ENCODE results near the gene ADAMTS18. TPM values are rescaled to one million over a fixed set of nuclear protein-coding genes. Genes with fewer than 3 reads are reported as not detected.

Gene ADAMTS18
- total RNA-seq (2021) (not detected in 2 replicates), Bru-seq, nascent RNA (not detected), BruChase-seq, experiment 1, labeled RNA remaining after a 2-hour chase (percentile 1 among the genes with signal in this experiment), BruChase-seq, experiment 2, labeled RNA remaining after a 6-hour chase (not detected)
- long read RNA-seq, result 0 reads

DNA sequence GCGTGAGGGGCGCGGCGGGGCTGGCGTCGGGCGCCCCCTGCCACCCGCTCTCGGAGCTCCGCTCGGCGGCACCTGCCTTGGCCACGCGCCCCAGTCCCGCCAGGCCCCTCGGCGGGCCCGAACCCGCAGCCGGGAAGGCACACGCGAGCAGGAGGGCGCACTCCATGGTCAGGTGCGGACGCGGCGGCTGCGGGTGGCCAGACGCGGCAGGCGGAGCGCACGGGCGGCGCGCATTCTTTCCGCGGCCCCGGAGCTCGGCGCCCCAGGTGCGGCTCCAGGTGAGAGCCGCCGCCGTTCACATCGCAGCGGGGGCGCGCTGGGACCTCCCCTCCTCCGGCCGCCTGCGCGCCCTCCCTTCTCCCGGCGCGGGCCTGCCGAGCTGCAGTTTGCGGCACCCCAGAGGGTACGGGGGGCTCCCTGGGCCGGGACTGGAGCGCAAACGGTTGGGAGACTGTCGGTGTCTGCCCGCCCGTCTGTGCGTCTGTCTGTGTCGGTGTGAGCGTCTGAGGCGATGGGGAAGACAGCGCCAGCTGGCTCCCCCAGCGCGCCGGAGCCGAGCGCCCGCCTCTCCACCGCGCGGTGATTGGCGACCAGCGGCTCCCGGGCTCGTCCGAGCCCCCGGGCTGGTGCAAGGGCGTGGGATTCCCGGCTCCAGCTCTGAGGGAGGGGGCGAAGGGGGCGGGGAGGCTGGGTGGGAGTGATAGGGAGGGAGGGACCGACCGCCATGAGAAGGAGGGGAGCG is at the start of gene ADAMTS18:
ADAMTS18 (minus strand) TSS at position 505 of the 742 bp plus-strand sequence; CDS start at position 166, 339 bp downstream.
- H3K27me3 ChIP-seq (ENCODE audit: insufficient read depth, low read depth), result peaks cover 82% of the 10 kb centered on the region
- ChIA-PET POLR2A (ENCODE audit: unreplicated experiment) (no interaction called here), CTCF (no interaction called here)
- H4K20me1 ChIP-seq (ENCODE audit: insufficient read depth), result no peaks in the 10 kb centered on the region
- BruUV-seq (replicated peaks), result no TSS peak
- TF ChIP-seq CTCF (conservative IDR thresholded peaks at IDR 0.05) (no peak), EZH2 (IDR thresholded peaks at IDR 0.05; ENCODE audit: low read depth) (no peak)
- H3K9me3 ChIP-seq (ENCODE audit: insufficient read depth, low read depth), result no peaks in the 10 kb centered on the region
- no peaks in the 10 kb centered on the region for H3K79me2 ChIP-seq (ENCODE audit: low read depth)
- DNase-seq, result no peak
- no peaks in the 10 kb centered on the region for H3F3A ChIP-seq (ENCODE audit: insufficient read depth, low read depth)
- no peak within 1 kb of the TSS for H3K4me2 ChIP-seq
- H3K36me3 ChIP-seq (ENCODE audit: low read depth), result no peaks in the 10 kb centered on the region
- H3K9me2 ChIP-seq (ENCODE audit: insufficient read depth), result no peaks in the 10 kb centered on the region
- no peak within 1 kb of the TSS for H2AFZ ChIP-seq
- no peaks in the 10 kb centered on the region for H3K4me1 ChIP-seq (replicated peaks; ENCODE audit: insufficient read depth)
- no peak within 1 kb of the TSS for H3K27ac ChIP-seq
- H3K4me3 ChIP-seq, result no peak within 1 kb of the TSS
- intact Hi-C loops (cut with micrococcal nuclease; ENCODE audit: unreplicated experiment), result no loop called here

DNA sequence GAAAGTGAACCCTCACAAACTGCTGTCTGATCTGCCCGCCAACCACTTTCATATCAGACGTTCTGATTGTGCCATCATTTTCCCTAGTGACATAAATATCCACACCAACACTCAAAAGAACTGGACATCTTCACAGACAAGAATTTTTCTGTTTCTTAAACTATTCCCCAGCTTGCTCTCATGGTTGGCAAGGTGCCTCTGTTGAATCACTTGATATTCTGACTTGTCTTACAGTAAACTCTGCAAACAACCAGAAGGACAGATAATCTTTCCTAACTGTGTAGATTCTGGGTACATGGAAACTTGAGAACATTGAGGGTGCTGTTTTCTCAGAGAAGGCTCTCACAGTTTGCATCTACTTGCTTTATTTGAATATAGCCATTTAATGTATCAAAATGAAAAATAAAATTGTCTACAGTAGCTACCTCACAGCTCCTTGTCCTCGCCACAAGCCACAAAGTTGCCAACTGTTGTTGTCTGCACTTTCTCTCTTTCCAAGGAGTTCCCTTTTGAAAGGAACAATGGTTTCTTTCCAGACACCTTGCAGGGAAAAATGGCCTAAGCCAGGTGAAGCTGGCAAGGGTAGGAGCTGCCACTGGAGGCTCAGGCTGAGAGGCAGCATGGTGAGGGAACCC is 46.0 kb upstream of the ADAMTS18 start:
- no peak overlapping the region for H3K27ac ChIP-seq
- no peaks in the 10 kb centered on the region for H3K36me3 ChIP-seq (ENCODE audit: low read depth)
- 0 out of 2 replicates have a peak, but pooled peaks cover 7% of the 10 kb centered on the region for H3K9me2 ChIP-seq (ENCODE audit: insufficient read depth)
- H4K20me1 ChIP-seq (ENCODE audit: insufficient read depth), result no peaks in the 10 kb centered on the region
- H3K4me2 ChIP-seq, result no peak overlapping the region
- H3K4me1 ChIP-seq (replicated peaks; ENCODE audit: insufficient read depth), result no peaks in the 10 kb centered on the region
- no TSS peak for BruUV-seq (replicated peaks)
- no peaks in the 10 kb centered on the region for H3F3A ChIP-seq (ENCODE audit: insufficient read depth, low read depth)
- H3K27me3 ChIP-seq (ENCODE audit: insufficient read depth, low read depth), result peaks cover 69% of the 10 kb centered on the region
- DNase-seq, result no peak
- H3K79me2 ChIP-seq (ENCODE audit: low read depth), result no peaks in the 10 kb centered on the region
- H2AFZ ChIP-seq, result no peak overlapping the region
- H3K4me3 ChIP-seq, result no peak overlapping the region
- ChIA-PET CTCF (no interaction called here), POLR2A (ENCODE audit: unreplicated experiment) (no interaction called here)
- H3K9me3 ChIP-seq (ENCODE audit: insufficient read depth, low read depth), result no peaks in the 10 kb centered on the region
- TF ChIP-seq CTCF (conservative IDR thresholded peaks at IDR 0.05), result no peak
- TF ChIP-seq EZH2 (IDR thresholded peaks at IDR 0.05; ENCODE audit: low read depth), result no peak
- intact Hi-C loops (cut with micrococcal nuclease; ENCODE audit: unreplicated experiment), result no loop called here

DNA sequence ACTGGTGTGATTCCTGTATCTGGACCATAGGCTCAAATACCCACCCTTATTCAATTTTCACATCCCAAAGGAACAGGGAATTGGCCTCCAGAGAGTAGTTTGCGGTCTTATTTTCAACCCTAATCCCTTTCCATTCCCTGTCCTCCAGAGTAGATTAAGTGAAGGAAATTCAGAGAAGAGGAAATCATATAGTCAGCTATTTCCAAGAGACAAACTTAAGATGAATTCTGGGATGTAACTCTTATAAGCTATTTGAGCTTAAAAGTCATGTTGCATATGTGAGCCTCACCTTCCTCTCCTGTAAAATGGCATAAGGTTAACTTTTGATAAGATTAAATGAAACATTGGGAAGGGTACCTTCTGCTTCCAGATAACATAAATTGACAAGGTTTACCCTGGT is 37.4 kb upstream of the ADAMTS18 start:
- Histone ChIP-seq H4K20me1 (ENCODE audit: insufficient read depth) (no peaks in the 10 kb centered on the region), H3K4me3 (no peak overlapping the region), H2AFZ (no peak overlapping the region), H3K27me3 (ENCODE audit: insufficient read depth, low read depth) (peaks cover 40% of the 10 kb centered on the region), H3F3A (ENCODE audit: insufficient read depth, low read depth) (no peaks in the 10 kb centered on the region), H3K4me1 (replicated peaks; ENCODE audit: insufficient read depth) (no peaks in the 10 kb centered on the region), H3K36me3 (ENCODE audit: low read depth) (no peaks in the 10 kb centered on the region), H3K79me2 (ENCODE audit: low read depth) (no peaks in the 10 kb centered on the region), H3K9me3 (ENCODE audit: insufficient read depth, low read depth) (no peaks in the 10 kb centered on the region), H3K4me2 (no peak overlapping the region), H3K9me2 (ENCODE audit: insufficient read depth) (no peaks in the 10 kb centered on the region), H3K27ac (no peak overlapping the region)
- intact Hi-C loops (cut with micrococcal nuclease; ENCODE audit: unreplicated experiment), result no loop called here
- ChIA-PET CTCF (no interaction called here), POLR2A (ENCODE audit: unreplicated experiment) (no interaction called here)
- TF ChIP-seq EZH2 (IDR thresholded peaks at IDR 0.05; ENCODE audit: low read depth) (no peak), CTCF (conservative IDR thresholded peaks at IDR 0.05) (no peak)
- no TSS peak for BruUV-seq (replicated peaks)
- DNase-seq, result no peak
